ENCODE measurements around the gene ARHGAP21.

ARHGAP21 gene

DNA sequence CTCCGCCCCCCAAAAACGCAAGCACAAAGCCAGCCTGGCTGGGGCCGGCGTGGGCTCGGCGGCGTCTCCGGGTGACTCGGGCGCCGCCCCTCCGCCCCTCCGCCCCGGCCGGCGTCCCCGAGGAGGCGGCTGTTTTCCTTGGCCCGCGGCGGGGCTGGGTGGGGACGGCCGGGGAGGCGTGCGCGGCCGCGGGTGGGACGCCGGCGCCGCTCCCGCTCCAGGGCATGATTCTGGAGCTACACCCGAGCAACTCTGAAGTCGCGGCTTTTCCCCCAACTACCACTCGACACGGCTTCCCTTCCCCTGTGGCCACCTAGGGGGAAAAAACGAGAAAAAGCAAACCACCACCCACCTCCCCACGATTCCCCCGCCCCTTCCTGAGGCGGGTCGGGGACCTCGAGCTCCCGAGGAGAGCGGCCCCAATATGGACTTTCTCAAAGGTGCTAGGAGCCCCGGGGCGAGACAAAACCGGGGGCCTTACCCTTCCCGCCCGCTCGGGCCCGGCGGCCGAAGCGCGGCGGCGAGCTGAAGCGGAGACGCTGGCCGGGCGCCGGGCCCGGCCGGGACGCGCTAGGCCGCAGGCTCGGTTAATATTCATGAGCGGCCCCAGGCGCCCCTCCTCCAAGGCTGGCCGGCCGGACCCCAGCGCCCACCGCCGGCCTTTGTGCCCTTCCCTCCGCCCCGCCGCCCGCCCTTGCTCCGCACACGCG lies 856 bp downstream of the ARHGAP21 start:
- DNase-seq (ENCODE audit: low spot score), result peak; percentile 74

DNA sequence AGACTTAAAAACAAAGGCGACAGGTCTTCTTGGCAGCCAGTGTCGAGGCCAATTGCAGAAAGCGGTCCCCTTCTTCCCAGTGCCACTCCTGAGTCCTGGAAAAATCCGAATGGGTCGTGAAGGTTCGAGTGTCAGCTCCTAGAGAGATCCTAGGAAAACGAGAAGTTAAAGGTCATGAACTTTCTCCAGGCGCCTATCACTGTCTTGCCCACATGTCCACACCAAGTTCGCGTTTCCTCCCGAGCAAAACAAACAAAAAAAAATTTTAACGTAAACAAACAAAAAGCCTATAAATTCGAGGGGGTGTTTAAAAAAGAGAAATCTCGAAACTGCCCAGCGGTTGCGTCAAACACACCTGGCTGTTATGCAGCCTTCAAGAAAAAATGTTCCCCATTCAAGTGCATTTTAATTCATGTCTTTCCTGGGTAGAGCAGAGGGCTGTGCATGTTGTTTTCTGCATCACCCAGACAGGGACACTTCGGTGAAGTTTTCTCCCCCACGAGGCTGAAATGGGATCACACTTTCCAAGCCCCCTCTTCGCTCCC lies 1.5 kb downstream of the ARHGAP21 start:
- no peak for DNase-seq (ENCODE audit: low spot score)

DNA sequence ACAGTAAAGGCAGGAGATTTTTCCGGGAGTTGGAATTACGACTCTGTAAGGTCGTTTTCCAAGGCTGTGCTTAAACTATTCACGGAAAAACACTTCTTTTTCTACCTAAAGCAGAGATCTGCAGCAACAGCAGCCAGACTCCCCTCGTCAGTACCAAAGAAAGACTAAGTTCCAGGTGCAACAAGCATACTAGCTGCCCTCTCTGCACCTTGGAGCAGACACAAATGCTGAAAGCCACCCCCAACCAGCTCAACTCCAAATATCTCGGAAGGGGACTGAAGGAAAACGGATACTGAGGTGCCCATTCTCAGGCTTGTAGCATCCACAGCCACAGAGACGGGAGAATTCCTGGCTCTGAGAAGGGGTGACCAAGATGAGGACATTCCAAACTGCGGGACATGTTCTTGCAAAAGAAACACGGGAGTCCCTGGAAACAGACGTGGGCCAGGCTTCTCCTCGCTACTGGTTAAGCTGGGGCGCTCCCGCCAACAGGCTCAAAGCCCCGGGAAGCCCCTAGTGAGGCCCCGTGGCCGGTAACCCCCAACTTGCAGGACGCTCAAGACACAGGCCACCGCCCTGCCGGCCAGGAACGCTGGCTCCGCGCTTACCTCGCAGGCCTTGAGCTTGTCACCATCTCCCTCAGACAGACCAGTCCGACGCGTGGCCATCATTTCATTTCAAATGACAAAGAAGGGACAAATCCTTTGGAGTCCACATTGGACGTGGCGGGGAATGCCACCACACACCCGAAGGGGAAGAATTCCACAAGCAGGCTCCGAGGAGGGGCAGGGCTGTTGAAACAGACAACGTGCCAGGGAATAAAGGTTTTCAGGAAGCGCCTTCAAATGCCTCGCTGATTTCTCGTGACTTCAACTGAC lies 2.2 kb downstream of the ARHGAP21 start:
- DNase-seq (ENCODE audit: low spot score), result peak; percentile 51

DNA sequence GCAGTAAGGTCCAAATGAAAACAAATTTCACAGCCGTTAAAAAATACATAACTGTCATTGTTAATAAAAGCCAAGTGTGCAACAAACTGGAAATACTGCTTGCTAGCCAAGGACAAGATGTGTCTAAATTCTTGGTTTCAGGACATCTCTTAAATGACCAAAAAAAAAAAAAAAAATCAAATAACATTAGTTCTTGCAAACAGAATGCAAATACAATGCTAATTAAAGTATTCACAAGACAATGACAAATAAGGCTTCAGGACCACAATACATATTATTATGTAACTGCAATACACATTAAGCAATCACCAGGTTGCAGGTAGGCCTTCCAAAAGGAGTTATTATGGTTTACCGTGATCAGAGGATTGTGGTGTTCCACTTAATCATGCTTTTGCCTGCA lies 3.6 kb downstream of the ARHGAP21 start:
- no peak for DNase-seq (ENCODE audit: low spot score)

DNA sequence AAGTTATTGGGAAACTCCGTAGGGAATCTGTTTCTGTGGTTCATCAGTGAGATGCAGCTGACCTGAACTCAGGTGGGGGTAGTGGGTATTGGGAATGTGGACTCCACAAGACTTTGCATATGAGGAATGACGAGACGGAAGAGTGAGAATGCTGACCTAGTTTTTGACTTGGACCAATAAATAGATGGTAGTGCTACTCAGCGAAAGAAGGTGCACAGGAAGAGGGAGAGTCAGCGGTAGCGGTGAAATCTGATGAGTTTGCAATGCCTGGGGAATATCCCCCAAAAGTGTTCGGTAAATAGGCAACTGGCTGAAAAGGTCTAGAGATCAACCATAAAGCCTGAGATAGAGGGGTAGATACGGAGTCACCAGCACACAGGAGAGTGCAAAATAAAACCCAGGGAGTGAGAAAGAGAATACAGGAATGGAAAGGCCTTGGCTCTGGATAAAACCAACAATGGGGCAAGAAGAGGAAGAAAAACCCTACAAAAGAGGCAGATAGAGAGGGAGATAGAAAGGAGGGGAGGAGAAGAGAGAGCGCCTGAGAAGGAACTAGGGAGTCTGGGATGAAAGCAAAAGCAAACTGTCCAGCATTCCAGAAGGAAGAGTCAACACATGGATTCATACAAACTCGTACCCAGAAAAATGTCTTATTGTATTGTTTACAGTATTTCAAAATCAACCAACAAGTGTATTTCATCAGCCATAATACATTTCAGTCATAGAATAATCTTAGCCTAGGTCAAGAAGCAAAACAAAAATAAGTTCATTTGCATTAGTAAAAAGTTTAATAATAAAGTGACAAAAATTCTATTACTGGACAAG lies 5.4 kb downstream of the ARHGAP21 start:
- DNase-seq (ENCODE audit: low spot score), result no peak

DNA sequence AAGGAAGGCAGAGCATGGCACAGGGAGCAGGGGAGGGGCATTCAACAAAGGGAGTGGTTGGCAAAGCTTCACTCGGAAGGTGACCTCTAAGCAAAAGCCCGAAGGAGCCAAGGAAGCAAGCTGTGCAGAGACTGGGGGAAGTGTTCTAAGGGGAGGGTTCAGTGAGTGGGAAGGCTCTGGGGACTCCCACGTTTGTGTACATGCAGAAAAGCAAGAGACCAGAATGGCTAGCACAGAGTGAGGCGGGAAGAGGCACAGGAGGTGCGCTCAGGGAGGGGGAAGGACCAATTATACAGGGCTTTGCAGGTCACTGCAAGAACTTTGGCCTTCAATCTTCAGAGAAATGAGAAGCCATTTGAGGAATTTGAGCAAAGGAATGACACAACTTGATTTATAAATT lies 7.4 kb downstream of the ARHGAP21 start:
- no peak for DNase-seq (ENCODE audit: low spot score)

DNA sequence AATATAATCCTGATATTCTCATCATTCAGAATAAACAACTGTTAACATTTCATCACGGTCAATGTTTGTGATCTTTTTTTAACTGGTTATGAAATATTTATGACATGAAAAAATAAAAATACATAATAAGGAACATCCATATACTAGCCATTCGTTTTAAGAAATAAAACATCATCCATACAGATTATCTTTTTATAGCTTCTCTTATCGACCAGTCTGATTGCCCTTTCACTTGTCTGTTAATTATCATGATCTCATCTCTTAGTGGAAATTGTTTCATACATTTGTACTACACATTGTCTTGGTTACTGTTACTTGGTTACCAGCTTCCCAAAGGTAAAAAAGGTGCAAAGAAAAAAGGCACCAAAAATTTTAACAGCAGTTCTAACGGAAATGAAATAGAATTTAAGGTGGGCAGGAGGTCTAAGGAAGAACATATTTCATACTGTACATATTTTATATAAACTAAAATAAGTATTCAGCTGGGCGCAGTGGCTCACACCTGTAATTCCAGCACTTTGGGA lies 8.4 kb downstream of the ARHGAP21 start:
- no peak for DNase-seq (ENCODE audit: low spot score)

DNA sequence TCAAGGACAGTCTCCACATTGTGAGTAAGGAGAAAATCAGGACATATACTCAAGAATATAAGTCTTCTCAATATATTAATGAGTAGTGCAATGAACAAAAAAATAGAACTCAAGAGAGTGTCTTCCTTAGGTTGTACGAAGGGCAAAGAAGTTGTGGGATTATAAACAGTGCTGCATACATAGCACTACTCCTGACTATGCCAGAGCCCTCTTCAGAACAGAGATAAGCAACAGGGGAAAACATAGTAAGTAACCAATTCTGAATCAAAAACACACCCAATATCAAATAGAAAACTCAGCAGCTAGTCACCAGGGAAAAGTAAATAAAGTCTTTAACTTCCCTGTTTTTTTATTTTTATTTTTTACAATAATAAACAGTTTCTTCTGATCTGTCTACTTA lies 10.6 kb downstream of the ARHGAP21 start:
- DNase-seq (ENCODE audit: low spot score), result no peak

DNA sequence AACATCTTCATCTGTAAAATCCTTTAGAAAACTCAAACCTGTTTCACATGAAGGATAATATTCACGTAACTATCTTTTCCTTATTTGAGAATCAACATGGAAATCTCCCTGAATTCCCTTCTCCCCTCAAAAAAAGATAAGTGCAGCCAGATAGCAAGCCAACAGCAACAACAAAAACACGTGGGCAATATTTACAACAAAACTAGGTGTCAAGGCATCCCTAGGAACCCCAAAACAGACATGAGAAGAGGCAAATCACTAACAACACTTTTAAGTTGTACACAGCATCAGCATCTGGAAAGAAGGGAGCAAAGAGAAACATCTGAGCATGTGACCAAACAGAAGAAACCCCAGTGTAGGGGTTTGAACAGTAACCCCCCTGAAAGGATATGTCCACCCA lies 12.2 kb downstream of the ARHGAP21 start:
- no peak for DNase-seq (ENCODE audit: low spot score)

DNA sequence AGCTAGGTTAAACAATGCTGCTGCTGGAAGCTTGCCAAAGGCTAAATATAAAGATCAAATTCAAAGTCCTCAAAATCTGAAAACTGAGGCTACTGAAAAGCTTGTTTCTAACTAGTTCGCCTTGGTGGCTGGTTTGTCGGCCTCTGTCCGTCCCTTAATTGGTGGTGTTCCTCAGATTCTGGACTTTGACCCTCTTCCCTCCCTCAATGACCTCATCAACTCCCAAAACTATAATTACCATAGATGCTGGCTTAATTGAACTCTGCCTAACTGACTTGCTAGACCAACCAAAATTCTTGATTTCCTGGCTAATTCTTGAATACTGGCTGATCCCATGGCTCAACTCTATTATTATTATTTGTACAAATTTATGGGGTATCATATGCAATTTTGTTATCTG lies 15.6 kb downstream of the ARHGAP21 start:
- no peak for DNase-seq (ENCODE audit: low spot score)

DNA sequence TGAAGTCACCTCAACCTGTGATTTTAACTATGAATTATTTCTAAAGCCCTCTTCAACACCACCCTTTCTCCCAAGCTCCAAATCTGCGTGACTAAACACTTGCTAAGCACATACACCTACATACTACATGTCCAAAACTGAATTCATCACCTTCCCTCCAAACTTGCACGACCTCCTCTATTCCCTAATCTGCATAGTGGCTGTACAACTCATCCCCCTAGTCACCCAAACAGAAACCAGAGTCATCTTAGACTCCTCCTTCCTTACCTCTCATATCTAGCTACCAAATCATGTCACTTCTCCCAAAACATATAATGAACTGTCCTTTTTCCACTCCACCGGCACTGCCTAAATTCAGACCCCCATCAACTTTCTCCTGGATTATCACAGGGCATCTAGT lies 16.2 kb downstream of the ARHGAP21 start:
- no peak for DNase-seq (ENCODE audit: low spot score)

DNA sequence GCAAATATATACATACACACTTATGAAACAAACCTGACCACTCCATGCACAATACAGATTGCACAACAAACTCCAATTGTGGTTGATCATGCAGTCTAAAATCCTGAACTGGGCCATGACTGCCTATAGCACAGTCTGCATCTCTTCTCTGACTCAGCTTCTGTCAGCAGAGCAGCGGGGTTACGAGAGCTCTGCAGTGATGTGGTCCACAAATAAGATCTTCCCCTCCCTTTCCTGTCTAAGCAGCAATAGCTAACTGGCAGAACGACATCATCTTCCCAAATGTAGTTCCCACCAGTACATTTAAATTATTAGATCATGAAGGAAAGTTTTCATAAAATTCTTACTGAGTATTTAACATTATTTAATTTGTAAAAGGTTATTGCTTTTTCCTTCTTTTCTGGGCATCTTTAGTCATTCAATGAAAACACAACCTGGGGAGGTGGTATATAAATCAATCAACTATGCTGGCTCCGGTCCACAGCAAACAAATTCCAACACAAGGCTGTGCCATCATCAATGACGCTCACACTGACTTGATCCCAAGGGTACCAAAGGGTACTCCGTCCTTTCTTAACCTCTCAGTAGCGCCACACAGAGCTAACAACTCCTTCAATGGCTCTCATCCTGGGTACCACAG lies 17.1 kb downstream of the ARHGAP21 start:
- peak; percentile 54 for DNase-seq (ENCODE audit: low spot score)

DNA sequence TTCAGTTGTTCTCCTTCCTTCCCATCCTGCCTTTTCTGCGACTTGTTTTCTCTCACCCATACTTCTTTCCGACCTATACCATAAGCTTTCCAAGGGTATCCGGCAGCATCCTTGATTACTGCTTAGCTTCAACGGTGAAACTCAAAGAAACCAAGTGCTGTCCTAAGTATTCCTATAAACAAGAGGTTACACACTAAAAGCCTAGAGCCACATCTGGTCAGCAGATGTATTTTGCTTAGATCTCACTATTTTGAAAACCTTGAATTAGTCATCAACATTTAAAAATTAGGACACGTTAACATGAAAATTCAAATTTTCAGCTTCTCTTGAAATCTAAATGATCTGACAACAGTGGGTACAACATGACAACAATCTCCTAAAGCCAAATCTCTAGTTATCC lies 20.0 kb downstream of the ARHGAP21 start:
- no peak for DNase-seq (ENCODE audit: low spot score)

DNA sequence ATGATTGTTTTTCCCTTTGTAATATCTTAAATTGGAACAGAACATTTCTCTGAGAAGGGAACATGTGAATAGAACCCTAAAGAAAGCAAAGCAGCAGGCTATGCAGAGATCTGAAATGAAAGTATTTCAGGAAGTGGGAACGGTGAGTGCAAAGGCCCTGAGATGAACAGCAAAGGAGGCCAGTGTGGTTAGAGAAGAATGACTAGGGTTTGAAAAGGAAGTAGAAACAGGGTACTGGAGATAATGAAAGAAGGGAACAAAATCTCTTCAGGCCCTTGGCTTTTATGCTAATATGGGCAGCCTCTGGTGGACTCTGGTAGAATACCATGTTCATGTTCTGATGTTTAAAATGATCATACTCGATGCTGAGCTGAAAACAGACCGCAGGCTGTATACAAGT lies 22.2 kb downstream of the ARHGAP21 start:
- no peak for DNase-seq (ENCODE audit: low spot score)

DNA sequence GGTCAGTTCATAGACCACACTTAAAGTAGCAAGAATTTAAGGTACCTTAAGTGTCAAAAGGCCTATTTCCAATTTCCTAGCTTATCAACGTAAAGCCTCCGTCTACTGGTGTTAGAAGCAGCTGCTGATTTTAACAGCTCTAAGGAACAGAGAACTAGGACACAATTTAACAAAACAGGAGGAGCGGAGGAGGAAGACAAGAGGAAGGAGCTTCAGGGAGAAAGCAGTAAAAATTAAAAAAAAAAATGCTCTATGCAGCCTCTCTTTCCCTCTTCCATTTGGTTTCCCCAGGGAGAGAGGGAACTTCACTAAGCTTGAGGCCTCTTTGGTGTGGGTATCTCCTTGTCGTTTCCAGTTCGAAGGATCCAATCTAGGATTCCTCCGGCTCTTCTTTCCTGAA lies 22.7 kb downstream of the ARHGAP21 start:
- DNase-seq (ENCODE audit: low spot score), result no peak

DNA sequence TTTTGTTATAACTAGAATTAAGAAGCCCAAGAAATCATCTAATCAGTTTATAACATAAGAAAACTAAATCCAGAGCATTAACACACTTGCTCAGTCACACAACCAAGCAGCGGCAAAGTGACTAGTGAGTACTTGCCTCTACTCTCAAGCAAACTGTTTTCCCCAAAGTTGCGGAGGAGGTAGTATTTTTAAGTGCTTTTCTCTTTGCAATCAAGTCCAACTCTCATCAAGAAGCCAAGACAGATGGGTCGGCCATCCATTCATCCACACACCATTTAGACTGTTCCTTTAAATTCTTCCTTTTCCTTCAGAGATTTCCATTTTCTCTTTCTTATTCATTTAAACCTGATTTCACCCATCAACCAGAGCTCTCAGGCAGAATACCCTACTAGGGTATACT lies 25.4 kb downstream of the ARHGAP21 start:
- DNase-seq (ENCODE audit: low spot score), result no peak

DNA sequence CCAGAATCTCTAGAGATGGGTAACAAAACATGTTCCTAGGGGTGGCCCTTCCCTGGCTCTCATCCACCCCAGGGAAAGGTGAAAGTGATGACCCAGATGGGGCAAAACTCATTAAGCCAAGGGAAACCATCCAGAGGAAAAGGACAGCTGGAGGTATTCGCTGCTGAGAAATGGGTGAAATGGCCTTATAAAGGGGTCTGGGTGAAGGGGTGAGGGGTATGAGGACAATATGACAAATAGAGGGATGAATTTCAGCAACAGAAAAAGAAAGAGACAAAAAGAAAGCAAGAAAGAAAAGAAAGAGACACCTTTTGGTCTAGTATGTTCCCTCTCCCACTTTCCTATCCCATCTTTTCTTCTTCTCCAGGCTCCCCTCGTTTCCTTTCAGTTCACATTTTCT lies 26.6 kb downstream of the ARHGAP21 start:
- DNase-seq (ENCODE audit: low spot score), result no peak

DNA sequence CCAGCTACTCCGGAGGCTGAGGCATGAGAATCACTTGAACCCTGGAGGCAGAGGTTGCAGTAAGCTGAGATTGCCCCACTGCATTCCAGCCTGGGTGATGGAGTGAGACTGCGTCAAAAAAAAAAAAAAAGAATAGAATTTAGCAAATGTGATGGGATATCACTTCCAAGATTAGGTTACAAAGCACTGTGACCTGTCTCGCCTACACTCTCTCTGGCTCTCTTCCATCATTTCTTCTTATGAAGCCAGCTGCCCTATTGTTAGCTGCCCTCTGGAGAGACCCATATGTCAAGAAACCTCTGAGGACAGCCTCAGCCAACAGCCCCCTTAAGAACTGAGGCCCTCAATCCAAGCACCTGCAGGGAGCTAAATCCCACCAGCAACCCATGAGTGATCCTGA lies 28.2 kb downstream of the ARHGAP21 start:
- no peak for DNase-seq (ENCODE audit: low spot score)

DNA sequence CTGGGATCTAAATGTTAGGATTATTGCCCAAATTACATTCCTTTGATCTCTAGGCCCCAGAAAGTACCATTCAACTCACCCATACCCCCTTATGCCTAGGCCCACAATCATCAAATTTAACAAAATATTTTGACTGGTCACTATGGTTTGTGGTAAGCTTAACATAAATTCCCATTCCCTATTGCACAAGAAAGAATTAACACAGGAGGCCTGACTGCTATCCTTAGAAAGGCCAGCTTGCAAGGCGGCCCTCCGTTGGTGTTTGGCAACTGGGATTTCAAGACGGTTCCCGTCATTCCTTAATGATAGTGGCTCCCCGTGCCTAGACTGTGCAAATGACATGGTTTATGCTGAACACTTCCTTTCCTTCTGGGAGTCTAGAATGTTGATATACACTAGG lies 29.6 kb downstream of the ARHGAP21 start:
- no peak for DNase-seq (ENCODE audit: low spot score)

DNA sequence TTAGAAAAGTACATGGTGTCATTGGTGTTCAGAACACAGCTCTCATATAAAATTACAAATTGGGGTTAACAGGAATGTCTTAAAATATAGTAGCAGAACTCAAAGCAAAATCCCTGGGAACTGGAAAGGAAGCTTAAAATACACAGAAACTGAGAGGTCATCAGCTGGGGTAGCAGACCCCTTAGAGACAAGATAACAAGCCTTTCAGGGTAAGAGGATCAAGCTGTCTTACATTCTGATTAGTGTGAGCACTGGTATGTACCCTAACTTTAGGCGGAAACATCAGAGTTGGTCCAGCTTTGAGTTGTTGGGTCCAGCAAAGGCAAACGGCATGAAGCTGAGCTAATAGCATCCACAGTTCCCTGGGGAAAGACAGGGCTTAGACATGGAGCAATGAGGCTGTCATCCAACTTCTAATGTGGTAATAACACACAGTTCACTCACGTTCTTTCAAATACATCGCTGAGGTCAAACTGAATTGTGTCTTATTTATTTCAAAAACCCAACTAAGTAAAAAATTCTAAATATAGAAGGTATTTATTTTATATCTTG lies 32.6 kb downstream of the ARHGAP21 start:
- no peak for DNase-seq (ENCODE audit: low spot score)

DNA sequence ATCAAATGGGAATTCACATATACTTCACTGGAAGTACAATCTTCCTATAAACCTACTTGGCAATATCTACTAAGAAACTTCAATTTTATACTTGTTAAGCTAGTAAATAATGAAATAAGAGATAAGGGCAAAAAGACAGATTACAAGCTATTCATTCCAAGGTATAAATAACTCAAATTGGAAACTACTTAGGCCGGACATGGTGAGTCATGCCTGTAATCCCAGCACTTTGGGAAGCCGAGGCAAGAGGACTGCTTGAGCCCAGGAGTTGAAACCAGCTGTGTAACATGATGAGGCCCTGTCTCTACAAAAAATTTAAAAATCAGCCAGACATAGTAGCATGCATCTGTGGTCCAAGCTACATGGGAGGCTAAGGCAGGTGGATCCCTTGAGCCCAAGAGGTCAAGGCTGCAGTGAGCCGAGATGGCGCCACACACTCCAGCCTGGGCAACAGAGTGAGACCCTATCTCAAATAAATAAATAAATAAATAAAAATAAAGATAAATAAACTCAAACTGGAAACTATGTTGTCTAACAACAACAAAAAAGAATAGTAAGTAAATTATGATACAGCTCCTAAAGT lies 37.6 kb downstream of the ARHGAP21 start:
- no peak for DNase-seq (ENCODE audit: low spot score)
